GM23248 (cell line): ENCODE data around the gene CD300LG. TPM values are rescaled to one million over a fixed set of nuclear protein-coding genes. Genes with fewer than 3 reads are reported as not detected.

Source experiments
- DNase-seq: peaks from one replicate; pipeline ENCODE4 v3.0.0-alpha.2; 2015
- H2AFZ ChIP-seq: fragments of 200-600 bp; sonication (generic); 2 replicates; pipeline ENCODE4 v1.6.1; 2016; ENCODE audit warnings: antibody characterized with exemption
- H3F3A ChIP-seq: fragments of 200-600 bp; sonication (generic); 2 replicates; pipeline ENCODE4 v1.6.1; 2016; ENCODE audit warnings: mild to moderate bottlenecking, antibody characterized with exemption, mixed run types; ENCODE audit not compliant: insufficient read depth
- H3K27ac ChIP-seq: fragments of 200-600 bp; sonication (generic); 2 replicates; pipeline ENCODE4 v1.5.1; 2016; ENCODE audit warnings: mild to moderate bottlenecking
- H3K27me3 ChIP-seq: fragments of 200-600 bp; sonication (generic); replicated peaks from 2 replicates; pipeline ENCODE4 v1.6.1; 2016; ENCODE audit warnings: mild to moderate bottlenecking; ENCODE audit not compliant: insufficient read depth
- H3K36me3 ChIP-seq: fragments of 200-600 bp; sonication (generic); 2 replicates; pipeline ENCODE4 v1.6.1; 2016; ENCODE audit warnings: low read depth, mild to moderate bottlenecking
- H3K4me1 ChIP-seq: fragments of 200-600 bp; sonication (generic); 2 replicates; pipeline ENCODE4 v1.6.1; 2016; ENCODE audit warnings: mild to moderate bottlenecking; ENCODE audit not compliant: insufficient read depth
- H3K4me2 ChIP-seq: fragments of 200-600 bp; sonication (generic); one replicate; pipeline ENCODE4 v1.6.1; 2016; ENCODE audit warnings: mild to moderate bottlenecking; ENCODE audit not compliant: unreplicated experiment
- H3K4me3 ChIP-seq: fragments of 200-600 bp; sonication (generic); 2 replicates; pipeline ENCODE4 v1.5.1; 2016; ENCODE audit warnings: mild to moderate bottlenecking
- H3K79me2 ChIP-seq: fragments of 200-600 bp; sonication (generic); 2 replicates; pipeline ENCODE4 v1.6.1; 2016; ENCODE audit warnings: mild to moderate bottlenecking; ENCODE audit not compliant: insufficient read depth
- H3K9ac ChIP-seq: fragments of 200-600 bp; sonication (generic); 2 replicates; pipeline ENCODE4 v1.6.1; 2016; ENCODE audit warnings: mild to moderate bottlenecking
- H3K9me2 ChIP-seq: fragments of 200-600 bp; sonication (generic); 2 replicates; pipeline ENCODE4 v1.6.1; 2016; ENCODE audit warnings: mixed run types, mild to moderate bottlenecking, moderate library complexity; ENCODE audit not compliant: insufficient read depth
- H3K9me3 ChIP-seq: fragments of 200-600 bp; sonication (generic); one replicate; pipeline ENCODE4 v1.6.1; 2017; ENCODE audit warnings: low read depth
- H4K20me1 ChIP-seq: fragments of 200-600 bp; sonication (generic); 2 replicates; pipeline ENCODE4 v1.6.0; 2016; ENCODE audit not compliant: insufficient read depth
- EZH2 ChIP-seq: fragments of 200-600 bp; sonication (generic); IDR thresholded peaks from 2 replicates; pipeline ENCODE4 v1.6.1; 2018; ENCODE audit warnings: antibody characterized with exemption, mild to moderate bottlenecking; ENCODE audit not compliant: insufficient read depth, poor library complexity, severe bottlenecking
- EZH2phosphoT487 ChIP-seq: fragments of 200-600 bp; sonication (generic); IDR thresholded peaks from 2 replicates; pipeline ENCODE4 v1.6.1; 2018; ENCODE audit warnings: antibody characterized with exemption, moderate library complexity, mild to moderate bottlenecking, low read depth; ENCODE audit not compliant: insufficient read depth
- WGBS, 2 experiments: methylation state at CpG; one replicate each; pipeline ENCODE4 v1.1.6; 2015 to 2017; ENCODE audit warnings: low lambda C conversion rate in 2 of 2, low coverage in 1 of 2; ENCODE audit errors: missing lambda C conversion rate in 2 of 2; 5-methylcytosine and 5-hydroxymethylcytosine counted together
- in situ Hi-C: fragments of 300-500 bp; cut with MboI; formaldehyde crosslinking; loops from 2 replicates; pipeline ENCODE4 v1.15.0; 2020
- polyA plus RNA-seq: library from polyadenylated mRNA; unstranded; fragments of >200 nt; fragmentation: Nextera tagmentation; extraction: Ambion mirVana; gene quantifications from 2 replicates; pipeline ENCODE4 v1.2.1, GENCODE V29; 2016
- total RNA-seq: library from RNA; depleted of rRNA; stranded (reverse); fragments of >200 nt; shearing (Covaris generic); gene quantifications from 2 replicates; pipeline ENCODE4 v1.2.3, GENCODE V29; 2014

CD300LG gene
- total and polyA plus RNA-seq, 2 experiments from 2014 or later = not detected

- Histone ChIP-seq H3K27ac (no peak overlapping the region), H2AFZ (no peak overlapping the region), H3K4me2 (no peak overlapping the region), H3K27me3 (no peaks in the 10 kb centered on the region), H3K4me3 (no peak overlapping the region), H3K9me3 (no peaks in the 10 kb centered on the region), H3K36me3 (peaks cover 12% of the 10 kb centered on the region), H3F3A (no peaks in the 10 kb centered on the region; the same call in 1 of the 2 replicates), H3K9ac (no peak overlapping the region), H3K79me2 (no peaks in the 10 kb centered on the region), H3K9me2 (no peaks in the 10 kb centered on the region), H3K4me1 (peaks cover 9% of the 10 kb centered on the region), H4K20me1 (no peaks in the 10 kb centered on the region)
- no peak for DNase-seq
- TF ChIP-seq EZH2 (no peak), EZH2phosphoT487 (no peak)
- in situ Hi-C loops = no loop called here
- WGBS, 2 experiments = 92 to 93% methylated on average over 5 of the region's 5 CpGs
Observed at GRCh38 chr17:43810823-43811222, 36.2 kb upstream of the CD300LG start.

DNA sequence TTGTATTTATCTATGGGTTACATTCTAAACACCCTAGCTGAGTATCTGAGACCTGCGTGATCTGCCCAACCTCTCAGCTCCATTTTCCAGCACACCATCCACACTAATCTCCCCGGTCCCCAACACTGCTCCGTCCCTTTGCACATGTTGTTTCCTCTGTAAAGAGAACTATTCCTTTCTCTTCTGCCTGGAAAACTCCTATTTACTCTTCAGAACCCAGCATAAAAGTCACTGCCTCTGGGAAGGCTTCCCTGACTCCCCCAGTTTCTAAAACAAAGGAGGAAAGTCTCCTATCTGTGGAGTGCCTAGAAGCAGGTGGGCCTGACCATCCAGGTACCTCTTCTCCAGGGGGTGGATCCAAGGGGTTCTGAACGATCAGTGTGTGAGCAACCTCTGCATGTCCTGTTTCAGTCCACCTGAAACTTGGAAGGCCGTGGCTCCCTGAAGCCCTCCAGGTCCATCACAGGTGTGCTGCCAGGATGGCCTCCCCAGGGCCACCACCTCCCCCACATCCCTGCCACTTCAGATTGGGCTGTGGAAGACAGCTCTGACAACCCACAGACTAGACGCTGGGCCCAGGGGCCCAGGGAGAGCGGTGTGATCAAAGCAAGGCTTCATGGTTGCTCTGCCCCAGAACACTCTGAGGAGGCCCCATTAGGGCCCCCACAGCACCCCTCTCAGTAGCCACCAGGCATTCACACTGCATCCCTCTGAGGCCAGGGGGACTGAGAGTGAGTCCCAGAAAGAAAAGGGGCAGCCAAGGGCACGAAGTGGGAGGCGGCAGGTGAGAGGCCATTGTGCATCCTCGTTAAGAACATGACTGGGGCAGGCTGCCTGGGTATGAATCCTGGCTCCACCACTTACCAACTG is 34.3 kb upstream of the CD300LG start:
- peaks cover 9% of the 10 kb centered on the region for H3K4me1 ChIP-seq
- no peak overlapping the region for H3K27ac ChIP-seq
- no peaks in the 10 kb centered on the region for H3K27me3 ChIP-seq
- no peaks in the 10 kb centered on the region for H3K79me2 ChIP-seq
- no peak overlapping the region for H3K9ac ChIP-seq
- H3K9me2 ChIP-seq = no peaks in the 10 kb centered on the region
- H3K4me3 ChIP-seq = no peak overlapping the region
- WGBS, 2 experiments = 96 to 97% methylated on average over 7 to 10 of the region's 10 CpGs
- H3K36me3 ChIP-seq = peaks cover 12% of the 10 kb centered on the region
- H3K4me2 ChIP-seq = no peak overlapping the region
- no peaks in the 10 kb centered on the region for H3K9me3 ChIP-seq
- no peak overlapping the region for H2AFZ ChIP-seq
- no peaks in the 10 kb centered on the region for H4K20me1 ChIP-seq
- H3F3A ChIP-seq = no peaks in the 10 kb centered on the region; the same call in 1 of the 2 replicates
- DNase-seq = no peak
- in situ Hi-C loops = no loop called here
- TF ChIP-seq EZH2phosphoT487 (no peak), EZH2 (no peak)

GRCh38 chr17:43813386-43813785 is 33.6 kb upstream of the CD300LG start:
- TF ChIP-seq EZH2 (no peak), EZH2phosphoT487 (no peak)
- no peaks in the 10 kb centered on the region for H3K79me2 ChIP-seq
- in situ Hi-C loops = no loop called here
- peaks cover 12% of the 10 kb centered on the region for H3K36me3 ChIP-seq
- no peak for DNase-seq
- no peaks in the 10 kb centered on the region; the same call in 1 of the 2 replicates for H3F3A ChIP-seq
- no peak overlapping the region for H3K9ac ChIP-seq
- no peaks in the 10 kb centered on the region for H4K20me1 ChIP-seq
- peaks cover 9% of the 10 kb centered on the region for H3K4me1 ChIP-seq
- H3K27me3 ChIP-seq = no peaks in the 10 kb centered on the region
- no peaks in the 10 kb centered on the region for H3K9me2 ChIP-seq
- no peaks in the 10 kb centered on the region for H3K9me3 ChIP-seq
- WGBS, 2 experiments = 98 to 100% methylated on average over 3 of the region's 3 CpGs
- H3K4me3 ChIP-seq = no peak overlapping the region
- no peak overlapping the region for H3K27ac ChIP-seq
- no peak overlapping the region for H3K4me2 ChIP-seq
- H2AFZ ChIP-seq = no peak overlapping the region

GRCh38 chr17:43814026-43814425 is 33.0 kb upstream of the CD300LG start:
- H3K27ac ChIP-seq = no peak overlapping the region
- no peak overlapping the region for H3K9ac ChIP-seq
- no peak overlapping the region for H3K4me3 ChIP-seq
- H3K27me3 ChIP-seq = no peaks in the 10 kb centered on the region
- peaks cover 8% of the 10 kb centered on the region for H3K36me3 ChIP-seq
- in situ Hi-C loops = no loop called here
- TF ChIP-seq EZH2phosphoT487 (no peak), EZH2 (no peak)
- peaks cover 9% of the 10 kb centered on the region for H3K4me1 ChIP-seq
- no peaks in the 10 kb centered on the region; the same call in 1 of the 2 replicates for H3F3A ChIP-seq
- DNase-seq = no peak
- WGBS, 2 experiments = 94% methylated on average over 12 of the region's 12 CpGs
- H4K20me1 ChIP-seq = no peaks in the 10 kb centered on the region
- no peaks in the 10 kb centered on the region for H3K9me2 ChIP-seq
- H3K4me2 ChIP-seq = no peak overlapping the region
- no peaks in the 10 kb centered on the region for H3K79me2 ChIP-seq
- no peaks in the 10 kb centered on the region for H3K9me3 ChIP-seq
- H2AFZ ChIP-seq = no peak overlapping the region
